HG02571 (cell line): ENCODE results near the gene TYRO3.

Experiments used
- ATAC-seq: cut with Tn5 transposase; IDR thresholded peaks from one replicate; pipeline ENCODE4 v1.9.1; 2021; ENCODE audit warnings: mild to moderate bottlenecking, moderate library complexity; ENCODE audit not compliant: unreplicated experiment

The TYRO3 gene

DNA sequence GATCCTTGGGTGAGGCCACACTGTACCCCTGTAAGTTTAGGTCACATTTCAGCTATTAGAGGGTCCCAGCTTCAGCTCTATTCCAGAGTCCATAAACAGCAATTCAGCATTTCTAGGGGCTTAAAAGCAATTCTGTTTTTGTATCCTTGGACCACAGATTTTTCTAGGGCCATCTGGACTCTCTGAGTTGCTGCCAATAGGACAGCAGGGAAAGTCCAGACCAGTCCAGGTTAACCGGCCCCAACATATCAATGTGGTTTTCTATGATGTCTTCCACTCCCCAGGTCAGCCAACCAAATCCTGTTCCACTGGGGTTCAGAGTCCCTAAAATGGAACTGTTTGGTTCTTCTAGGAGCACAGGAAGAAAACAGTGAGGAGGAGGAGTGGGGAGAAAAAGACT, 40.0 kb downstream of the TYRO3 start:
- no peak for ATAC-seq

DNA sequence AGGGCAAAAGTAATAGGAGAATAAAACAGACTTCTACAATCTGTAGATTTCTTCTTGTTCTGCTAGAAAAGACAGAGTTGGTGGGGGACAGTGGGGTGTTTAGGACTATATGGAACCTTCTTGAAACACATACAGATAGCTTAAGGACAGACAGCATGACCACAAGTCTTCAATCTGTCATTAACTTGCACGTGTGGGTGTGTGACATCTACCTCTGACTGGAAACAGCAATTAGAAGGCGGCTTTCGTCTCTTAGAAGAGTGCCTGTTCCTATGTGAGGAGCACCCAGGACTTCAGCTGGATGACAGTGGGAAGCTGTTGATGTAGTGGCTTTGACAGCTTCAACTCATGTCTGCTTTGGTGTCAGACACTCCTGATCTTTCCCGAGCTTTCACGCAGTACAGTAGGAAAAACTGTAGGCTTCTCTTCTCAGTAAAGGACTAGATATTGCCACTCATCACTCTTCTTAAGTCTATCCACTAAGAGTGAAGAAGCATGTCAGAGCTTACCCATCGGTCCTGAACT, 44.5 kb downstream of the TYRO3 start:
- ATAC-seq: no peak

DNA sequence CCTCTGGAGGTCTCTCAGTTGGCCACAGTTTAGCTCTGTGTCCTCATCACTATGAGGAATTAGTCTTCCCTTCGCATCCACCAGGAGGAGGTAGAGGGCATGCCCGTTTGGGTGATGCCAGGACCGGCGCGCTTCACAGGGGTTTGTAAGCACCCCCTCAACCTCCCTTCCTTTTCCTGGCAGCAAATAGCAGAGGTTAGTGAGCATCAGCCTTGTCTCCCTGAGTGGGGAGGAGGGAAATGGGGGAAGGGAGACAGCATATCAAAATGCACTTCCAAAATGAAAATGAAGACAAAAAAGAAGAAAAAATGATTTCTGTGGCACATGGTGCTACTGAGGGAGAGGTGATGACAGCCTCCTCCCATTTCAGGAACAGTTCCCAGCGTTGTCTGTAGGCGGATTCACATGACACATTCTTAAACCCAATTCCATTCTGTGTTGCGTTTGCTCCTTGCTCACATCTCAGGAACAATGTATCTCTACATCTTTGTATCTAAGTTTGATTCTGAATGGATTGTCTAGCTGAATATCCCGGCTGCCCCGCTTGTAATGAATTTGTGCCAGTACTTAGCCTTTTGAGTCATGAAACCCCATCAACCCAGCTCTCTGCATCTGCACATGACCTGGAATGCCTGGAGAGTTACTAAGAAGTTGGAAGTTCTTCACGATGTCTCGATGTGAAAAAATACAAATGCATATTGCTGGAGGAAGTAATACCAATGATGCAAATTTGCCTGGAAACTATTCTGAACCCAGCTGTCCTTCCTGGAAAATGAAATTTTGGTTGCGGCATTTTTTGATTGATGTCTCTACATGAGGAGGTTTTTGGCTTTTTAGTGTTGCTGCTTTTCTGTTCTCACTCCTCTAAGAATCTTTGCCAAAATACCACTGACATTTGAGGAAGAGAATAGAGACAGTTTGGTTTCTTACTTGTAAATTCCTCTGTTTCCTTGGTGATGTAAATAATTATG, 45.2 kb downstream of the TYRO3 start:
- ATAC-seq: no peak

DNA sequence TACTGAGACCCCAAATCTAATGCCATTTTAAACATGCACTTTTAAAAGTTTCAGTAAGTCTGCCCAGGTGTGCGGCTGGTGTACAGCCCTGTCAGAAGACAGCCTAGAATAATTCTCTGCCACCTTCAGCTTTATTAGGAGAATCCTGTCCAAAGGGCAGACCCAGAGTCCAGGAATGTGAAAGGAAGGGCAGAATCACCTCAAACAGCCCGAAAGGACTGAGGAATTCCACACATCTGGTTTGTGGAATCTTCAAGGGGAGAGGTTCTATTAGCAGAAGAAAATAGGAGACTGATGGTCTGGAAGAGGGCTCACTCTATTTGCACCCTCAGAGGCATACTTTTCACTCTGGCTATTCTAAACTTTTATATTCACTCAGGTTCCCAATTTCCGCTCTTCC, 46.6 kb downstream of the TYRO3 start:
- no peak for ATAC-seq

DNA sequence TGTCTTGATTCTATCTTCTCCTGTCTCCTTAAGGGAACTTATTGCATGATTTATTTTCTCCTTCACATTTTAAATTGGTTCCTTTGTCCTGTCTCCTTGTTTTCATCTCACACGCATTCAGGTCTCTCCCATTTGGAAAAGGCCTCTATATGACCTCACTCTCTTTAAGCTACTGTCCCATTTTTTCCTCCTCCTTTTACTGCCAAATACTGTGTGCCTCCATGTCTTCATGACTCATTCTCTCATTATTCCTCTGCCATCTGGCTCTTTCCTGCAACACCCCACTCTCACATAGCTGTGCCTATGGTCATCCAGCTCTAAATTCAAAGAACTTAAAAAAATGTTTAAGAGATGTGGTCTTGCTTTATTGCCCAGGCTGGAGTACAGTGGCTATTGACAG, 48.0 kb downstream of the TYRO3 start:
- ATAC-seq: no peak

DNA sequence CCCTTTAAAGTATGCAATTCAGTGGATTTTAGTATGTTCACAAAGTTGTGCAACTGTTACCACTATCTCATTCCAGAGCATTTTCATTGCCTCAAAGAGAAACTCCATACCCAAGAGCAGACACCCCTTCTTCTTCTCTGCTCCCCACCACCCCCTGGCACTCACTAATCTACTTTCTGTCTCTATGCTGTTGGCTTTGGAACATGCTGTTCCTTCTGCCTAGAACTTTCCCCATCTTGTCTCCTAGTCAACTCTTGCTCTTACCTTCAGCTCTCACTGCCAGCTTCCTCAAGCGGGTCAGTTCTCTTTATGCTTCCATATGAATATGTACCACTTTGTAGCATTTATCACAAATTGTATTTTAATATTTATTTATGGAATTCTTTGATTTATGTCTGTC, 50.1 kb downstream of the TYRO3 start:
- ATAC-seq: no peak

DNA sequence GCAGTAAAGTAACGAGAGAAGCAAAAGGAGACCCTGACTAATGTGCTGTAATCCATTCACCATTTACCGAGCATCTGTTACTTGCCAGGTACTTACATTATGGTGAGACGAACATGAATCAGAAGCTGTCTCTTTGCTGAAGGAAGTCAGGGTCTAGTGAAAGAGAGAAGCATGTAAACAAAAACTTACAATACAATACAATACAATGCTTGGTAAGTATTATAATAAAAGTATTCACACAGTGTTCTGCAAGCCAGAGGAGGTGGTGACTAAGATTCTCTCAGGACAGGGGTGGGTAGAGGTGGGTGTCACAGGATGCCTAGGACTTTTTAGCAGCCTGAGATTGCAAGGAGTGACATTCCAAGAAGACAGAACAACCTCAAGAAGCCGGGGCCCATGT, 51.0 kb downstream of the TYRO3 start:
- ATAC-seq: no peak

DNA sequence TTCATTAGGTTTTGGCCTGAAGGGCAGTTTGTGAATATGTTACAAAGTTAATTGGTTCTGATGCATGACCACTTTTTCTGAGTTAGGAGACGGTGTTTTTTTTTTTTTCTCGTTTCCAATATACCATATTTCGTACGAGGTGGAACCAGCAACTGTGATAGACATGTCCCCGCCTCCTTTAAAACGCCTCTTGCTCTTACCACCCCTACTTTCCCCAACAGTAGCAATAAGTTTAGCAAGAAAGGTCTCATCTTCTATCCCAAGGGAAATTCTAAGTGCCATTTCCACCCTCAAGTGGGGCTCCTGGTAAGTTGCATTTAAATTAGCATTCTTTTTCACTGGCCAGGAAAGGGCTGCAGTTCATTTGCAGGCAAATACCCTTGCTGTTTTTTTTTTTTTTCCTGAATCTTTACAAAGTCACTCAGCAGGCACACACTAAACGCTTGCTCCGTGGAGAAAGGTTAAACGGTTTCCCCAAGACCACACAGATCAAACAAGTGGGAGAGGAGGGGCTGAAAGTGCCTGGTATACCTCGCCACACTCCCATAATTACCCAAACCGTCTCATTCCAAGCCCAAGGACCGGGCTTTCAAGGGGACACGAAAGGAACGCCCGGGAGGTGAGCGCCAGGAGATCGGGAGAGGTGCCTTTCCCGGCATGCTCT, 61.7 kb downstream of the TYRO3 start:
- no peak for ATAC-seq

DNA sequence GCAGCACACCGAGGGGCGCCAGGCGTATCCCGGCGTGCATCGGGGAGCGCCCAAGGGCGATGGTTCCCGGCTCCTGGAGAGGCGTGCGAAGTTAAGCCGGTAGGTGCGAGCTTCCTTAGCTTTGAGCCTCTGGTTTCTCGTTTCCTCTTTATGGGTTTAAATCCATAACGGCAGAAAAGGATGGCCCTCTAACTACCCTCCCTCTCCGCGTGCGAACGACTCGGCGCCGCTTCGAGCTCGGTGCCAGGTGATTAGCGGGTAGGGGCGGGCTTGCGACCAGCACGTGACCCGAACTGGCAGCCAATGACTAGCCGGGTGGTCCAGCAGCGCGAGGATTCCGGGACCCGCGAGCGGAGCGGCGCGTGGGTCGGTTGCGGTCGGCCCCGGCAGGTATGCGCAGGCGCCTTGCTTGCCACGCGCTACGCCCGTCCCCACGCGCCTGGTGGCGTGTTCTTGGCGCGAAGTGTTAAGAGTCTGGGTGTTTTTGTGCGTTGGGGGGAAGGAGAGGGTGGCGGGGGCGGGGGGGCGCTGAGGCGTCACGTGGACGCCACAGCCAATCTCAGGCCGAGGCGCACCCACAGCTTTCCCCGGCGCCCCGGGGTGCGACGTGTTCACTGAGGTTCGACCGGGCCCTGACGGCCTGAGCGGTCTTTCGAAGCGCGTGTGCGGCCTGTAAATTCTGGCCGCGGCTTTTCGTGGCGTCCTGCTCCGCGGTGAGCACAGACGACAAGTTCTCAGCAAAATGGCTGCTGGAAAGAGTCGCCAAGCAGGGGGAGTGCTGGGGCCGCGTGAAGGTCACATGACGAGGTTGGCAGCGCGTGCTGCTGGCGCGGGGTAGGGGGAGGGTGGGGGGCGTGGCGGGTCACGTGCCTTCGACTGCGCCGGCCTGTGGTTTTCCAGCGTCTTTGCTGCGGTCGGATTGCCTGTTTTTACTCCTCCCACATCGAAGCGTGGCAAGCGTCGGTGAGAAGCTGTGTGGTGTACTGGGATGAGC, 62.5 kb downstream of the TYRO3 start:
- ATAC-seq: no peak

DNA sequence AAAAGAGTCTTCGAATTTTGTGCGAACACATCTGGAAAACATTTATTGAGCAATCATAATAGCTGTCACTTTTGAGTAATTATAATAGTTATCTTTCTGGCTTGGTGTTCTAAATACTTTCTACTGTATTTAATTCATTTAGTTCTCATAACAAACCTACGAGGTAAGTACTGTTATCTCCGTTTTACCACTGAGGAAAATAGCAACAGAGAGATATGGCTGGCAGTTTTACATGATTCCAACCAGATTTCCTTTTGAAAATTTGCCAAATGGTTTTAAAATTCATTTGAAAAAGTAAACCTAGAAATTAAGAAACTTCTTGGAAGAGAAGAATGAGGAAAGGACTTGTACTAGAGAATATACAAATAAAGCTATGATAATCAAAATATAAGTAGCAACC, 63.9 kb downstream of the TYRO3 start:
- no peak for ATAC-seq

DNA sequence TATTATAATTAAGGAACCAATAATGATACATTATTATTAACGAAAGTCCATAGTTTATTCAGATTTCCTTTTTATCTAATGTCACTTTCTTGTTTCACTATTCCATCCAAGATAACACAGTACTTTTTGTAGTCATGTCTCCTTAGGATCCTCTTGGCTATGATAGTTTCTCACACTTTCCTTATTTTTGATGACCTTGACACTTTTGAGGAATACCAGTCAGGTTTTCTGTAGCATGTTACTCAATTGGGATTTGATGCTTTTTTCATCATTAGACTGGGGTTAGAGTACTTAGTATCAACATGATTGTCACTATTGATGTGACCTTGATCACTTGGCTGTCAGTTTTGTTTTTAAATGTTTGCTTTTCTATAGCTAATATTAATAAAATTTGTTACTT, 68.2 kb downstream of the TYRO3 start:
- no peak for ATAC-seq

DNA sequence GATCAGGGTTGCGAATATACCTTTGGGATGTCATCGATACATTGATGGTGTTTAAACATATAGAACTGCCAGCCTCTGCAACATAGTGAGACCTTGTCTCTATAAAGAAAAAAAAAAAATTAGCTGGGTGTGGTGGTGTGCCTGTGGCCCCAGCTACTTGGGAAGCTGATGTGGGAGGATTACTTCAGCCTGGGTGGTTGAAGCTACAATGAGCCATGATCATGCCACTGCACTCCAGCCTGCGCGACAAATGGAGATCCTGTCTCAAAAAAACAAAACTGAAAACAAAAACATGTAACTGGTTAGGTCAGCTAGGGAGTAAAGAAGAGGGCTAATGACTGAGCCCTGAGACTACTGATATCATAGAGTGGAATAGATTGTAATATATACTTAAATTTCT, 70.5 kb downstream of the TYRO3 start:
- ATAC-seq: no peak

DNA sequence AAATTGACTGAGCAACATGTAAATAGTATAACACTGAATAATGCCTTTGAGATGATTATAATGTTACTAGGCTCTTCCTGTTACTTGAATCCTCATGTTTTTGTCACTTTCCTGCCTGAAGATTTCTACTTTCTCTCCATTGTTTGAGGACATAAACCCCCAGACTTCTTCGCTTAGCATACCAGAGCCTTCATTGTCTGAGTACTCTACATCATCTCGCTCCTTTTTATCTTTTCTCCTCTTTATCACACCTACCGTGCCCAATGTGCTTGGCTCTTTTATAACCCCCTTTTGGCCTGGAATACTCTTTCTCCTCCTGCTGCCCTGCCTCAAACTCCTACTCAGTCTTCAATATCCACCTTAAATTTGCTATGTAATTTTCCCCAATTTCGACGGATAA, 70.9 kb downstream of the TYRO3 start:
- no peak for ATAC-seq

DNA sequence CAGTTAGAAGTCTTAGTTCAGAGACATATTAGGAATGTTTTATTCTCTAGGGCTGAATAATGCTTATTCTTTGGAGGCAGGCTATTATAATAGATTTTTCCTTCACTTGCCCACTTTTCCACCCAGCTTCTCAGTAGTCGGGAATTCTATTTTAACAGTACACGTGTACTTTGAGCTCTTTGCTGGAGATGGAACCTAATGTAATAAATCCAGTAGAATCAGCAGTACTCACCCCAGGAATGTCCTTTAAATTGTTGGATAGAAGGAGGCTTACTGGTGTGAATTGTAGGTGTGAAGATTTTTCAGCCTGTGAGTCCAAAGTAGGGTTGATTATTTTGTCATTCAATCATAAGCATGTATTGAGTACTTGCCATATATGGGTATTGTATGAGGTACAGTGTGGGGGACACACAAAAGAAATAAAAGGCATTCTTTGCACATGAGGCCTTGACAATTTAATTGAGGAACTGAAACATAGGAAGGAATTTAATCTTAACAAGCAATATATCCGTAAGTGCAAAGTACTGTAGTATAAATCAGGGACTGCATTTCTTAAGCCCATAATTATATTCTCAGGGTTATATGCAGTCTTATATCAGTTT, 71.7 kb downstream of the TYRO3 start:
- no peak for ATAC-seq

DNA sequence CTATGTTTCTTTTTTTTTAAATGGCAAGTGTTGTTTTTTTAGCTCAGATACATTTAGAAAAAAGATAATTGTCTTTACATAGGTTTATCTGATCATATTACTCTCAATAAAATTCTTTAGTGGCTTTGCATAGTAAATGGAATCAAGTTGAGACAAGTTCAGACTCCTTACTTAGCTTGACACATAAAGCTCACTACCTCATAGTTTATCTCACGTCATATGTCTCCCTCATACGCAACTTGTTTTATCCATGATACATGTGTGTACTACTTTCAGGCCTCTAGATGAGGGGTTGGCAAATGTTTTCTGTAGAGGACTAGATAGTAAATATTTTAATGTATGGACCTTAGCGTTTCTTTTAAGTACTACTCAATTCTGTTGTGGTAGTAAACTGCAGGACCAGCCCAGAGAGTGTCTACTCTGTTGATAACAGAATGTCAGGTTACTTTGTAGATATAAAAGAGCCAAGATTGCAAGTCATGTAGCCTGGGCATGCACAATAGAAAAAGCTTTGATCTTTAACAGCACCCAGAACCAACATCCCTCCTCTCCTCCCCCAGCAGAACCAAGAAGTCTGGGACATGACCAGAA, 73.0 kb downstream of the TYRO3 start:
- no peak for ATAC-seq
